Amygdala (tissue), 56 donors: ENCODE measurements around the gene B3GNT3.
A peak's percentile ranks its signal among the peaks of the same experiment; 100 is the strongest.
"Not testable (repeated sequence)": the region's sequence is repeated elsewhere in the genome, so short reads cannot be mapped to it uniquely, and the experiment has no call there.

Experiments
- DNase-seq, 56 donors: peaks; one replicate each; lab custom pipeline; 2025; lab: John Stamatoyannopoulos, UW

The B3GNT3 gene

DNA sequence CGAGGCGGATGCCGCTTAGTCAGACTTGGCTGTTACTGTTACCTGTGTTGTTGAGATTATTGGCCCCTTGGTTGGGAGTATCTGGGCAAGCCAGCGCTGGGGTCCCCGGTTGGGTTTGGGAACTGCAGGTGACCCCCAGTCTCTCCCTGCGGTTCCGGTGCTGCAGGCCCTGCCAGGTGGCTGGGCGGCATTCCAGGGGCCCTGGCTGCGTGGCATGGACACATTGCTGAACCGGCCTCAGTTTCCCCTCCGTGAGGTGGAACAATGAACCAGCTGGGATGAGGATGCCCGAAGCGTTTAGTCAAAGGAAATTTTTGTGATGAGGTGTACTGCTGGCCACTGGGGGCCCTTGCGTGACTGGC, 538 bp downstream of the B3GNT3 start:
- no peak for DNase-seq

DNA sequence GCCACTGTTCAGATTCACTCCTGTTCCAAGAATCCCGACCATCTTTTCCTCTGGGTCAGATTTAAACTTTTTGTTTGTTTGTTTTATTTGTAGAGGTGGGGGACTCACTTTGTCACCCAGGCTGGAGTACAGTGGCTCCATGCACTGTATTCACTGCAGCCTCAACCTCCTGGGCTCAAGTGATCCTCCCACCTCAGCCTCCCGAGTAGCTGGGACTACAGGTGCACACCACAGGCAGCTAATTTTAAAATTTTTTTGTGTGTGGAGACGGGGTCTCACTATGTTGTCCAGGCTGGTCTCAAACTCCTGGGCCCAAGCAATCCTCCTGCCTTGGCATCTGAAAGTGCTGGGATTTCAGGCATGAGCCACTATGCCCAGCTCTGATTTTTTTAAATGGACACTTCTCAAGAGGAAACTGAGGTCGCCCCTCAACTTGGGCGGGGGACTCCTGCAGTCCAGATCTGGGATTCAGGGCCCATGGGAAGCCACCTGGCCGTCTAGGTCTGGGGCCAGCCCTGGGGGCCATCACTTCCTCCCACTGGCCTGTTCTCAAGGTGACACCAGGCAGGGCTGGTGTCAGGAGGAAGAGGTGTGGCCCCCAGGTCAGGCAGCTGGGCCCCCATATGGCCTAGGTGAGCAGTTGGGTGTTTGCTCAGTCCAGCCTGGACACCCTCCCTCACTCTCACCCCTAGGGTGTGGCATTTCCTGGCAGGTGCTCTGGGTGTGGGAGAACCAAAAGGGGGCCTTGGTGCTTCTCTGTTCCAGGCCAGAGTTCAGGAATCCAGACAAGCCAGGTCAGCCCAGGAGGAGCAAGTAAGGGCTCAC, 1.3 kb downstream of the B3GNT3 start:
- DNase-seq = no peak

DNA sequence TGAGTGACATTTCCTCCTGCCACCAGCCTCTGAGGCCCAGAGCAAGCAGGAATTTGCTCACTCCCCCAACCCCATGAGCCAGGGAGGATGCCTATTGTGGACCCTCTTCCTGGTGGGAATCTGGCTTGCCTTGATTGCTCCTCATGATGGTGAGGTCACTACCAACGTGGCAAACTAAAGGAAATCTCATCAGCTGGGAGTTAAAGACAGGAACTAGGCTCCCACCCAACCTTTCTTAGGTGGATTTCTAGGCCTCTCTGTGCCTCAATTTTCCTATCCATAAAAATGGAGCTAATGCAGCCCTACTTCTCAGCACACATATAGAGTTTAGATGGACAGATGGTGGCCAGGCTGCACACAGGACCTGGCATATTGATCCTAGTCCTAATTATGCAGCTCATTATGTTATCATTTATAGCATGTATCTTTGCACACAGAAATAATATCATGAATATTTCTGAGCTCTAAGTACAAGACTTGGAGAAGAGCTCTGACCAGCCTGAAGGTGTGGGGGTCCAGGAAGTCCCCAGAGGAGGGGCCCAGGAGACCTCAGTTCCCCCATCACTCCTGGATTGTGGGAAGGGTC, 2.0 kb downstream of the B3GNT3 start:
- no peak for DNase-seq

DNA sequence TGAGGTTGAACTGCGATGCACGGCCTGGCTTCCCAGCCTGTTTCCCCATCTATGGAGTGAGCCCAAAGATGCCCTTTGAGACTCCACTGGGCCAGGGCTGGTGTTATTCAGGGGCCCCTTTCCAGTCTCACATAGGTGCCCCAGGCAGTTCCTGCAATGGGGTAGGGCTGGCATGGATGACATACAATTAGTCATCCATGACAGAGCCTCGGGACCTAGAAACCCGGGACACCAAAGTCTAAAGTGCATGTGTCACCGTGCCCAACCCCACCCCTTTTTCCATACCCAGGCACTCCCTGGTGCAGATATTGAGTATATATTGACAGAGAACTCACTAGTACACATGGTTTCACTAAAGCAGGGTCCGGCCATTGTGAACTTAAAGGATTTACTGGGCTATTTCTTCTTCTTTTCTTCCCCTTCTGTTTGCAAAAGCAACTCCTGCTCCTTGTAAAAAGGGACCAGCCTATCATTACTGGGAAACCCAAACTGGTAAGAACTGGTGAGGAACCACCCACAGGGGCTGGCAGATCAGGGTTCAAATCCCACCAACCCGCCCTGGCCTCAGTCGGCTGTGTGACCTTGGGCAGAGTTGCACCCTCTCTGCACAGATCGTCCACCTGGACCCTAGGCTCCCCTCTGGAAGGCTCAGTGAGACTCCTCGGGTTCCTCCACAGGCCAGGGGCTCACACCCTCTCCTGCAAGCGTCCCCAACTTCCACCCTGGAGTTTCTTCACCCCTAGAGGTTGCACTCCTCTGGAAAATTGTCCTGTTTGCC, 2.7 kb downstream of the B3GNT3 start:
- DNase-seq = no peak

DNA sequence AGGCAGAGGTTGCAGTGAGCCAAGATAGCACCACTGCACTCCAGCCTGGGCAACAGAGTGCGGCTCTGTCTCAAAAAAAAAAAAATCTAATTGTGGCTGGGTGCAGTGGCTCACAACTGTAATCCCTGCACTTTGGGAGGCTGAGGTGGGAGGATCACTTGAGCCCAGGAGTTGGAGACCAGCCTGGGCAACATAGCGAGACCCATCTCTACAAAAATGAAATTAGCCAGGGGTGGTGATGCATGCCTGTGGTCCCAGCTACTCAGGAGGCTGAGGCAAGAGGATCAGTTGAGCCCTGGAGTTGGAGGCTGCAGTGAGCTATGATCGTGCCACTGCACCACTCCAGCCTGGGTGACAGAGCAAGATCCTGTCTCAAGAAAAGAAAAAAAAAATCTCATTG, 3.7 kb downstream of the B3GNT3 start:
- not testable (repeated sequence) for DNase-seq

DNA sequence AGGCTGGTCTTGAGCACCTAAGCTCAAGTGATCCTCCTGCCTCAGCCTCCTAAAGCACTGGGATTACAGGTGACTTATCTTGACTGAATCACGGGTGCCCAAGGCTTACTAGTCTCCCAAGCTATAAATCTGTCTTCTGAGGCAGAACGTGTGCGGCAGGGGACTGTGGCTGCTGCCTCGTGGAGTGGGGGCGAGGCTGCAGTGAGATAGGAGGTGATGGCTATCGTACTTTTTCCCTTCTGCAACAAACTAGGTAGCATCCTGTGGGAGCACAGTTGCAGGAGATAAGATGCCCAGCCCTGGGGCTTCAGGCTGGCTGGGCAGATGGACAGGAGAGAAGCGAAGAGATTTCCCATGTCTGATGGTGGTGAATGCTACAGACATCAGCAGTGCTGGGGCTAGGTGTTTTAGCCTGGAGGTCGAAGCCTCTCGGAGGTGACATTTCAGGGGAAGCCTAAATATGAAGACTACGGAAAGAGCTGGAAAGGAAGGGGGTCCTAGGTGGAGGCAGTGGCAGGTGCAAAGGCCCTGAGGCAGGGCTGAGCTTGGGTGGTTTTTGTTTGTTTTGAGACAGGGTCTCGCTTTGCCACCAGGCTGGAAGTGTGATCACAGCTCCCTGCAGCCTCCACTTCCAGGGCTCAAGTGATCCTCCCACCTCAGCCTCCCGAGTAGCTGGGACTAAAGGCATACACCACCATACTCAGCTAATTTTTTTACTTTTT, 7.4 kb downstream of the B3GNT3 start:
- no peak for DNase-seq

DNA sequence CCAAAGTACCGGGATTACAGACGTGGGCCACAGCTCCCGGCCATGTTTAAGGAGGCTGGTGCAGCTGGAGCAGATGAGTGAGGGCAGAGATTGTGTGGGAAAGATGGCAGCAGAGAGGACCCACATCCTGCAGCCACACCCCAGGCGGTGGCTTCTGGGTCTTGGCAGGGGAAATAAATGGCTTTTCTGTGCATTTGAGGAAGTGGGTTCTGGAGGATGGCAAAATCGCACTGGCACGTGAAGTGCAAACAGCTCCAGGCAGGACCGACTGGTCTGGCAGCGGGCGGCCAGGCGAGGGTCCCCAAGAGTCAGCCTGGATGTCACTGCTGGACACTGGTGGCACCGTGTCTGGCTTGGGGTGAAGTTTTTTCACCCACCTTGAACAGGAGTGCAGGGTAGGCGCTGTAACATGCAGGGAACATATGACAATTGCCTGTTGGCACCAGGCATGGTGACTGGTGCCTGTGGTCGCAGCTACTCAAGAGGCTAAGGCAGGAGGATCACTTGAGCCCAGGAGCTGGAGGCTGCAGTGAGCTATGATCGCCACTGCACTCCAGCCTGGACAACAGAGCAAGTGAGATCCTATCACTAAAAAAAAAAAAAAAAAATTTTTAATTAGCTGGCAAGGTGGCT, 8.4 kb downstream of the B3GNT3 start:
- DNase-seq = no peak

DNA sequence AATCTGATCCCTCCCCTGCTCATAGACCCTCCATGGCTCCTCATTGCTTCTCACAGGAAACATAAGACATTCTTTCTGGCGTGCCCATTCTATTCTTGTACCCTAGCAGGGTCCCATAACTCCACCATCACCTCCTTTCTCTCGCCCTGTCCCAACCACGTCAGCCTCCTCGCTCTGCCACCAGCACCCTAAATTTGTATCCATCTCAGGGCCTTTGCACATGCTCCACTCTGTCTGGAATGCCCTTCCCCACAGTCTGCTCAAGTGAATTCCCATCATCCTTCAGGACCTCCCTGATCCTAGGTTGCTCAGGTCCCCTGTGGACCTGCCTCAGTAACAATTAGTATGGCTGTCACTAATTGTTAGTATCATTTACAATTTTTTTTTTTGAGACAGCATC, 10.5 kb downstream of the B3GNT3 start:
- DNase-seq = no peak

DNA sequence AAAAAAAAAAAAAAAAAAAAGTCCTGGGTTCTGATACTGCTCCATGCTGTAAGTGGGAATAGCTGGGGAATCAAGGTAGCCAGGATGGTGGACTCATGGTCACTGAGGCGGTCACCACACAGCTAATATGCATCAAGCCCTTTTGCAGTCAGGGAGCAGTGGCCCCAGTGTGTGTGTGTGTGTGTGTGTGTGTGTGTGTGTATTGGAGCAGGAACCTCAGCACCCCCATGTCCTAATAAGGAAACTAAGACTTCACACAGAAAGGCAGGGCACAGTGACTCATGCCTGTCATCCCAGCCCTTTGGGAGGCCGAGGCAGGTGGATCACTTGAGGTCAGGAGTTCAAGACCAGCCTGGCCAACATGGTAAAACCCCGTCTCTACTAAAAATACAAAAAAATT, 12.0 kb downstream of the B3GNT3 start:
- DNase-seq = no peak

DNA sequence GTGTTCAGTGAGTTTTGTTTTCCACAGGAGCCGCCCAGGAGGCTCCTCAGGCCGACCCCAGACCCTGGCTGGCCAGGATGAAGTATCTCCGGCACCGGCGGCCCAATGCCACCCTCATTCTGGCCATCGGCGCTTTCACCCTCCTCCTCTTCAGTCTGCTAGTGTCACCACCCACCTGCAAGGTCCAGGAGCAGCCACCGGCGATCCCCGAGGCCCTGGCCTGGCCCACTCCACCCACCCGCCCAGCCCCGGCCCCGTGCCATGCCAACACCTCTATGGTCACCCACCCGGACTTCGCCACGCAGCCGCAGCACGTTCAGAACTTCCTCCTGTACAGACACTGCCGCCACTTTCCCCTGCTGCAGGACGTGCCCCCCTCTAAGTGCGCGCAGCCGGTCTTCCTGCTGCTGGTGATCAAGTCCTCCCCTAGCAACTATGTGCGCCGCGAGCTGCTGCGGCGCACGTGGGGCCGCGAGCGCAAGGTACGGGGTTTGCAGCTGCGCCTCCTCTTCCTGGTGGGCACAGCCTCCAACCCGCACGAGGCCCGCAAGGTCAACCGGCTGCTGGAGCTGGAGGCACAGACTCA, 12.9 kb downstream of the B3GNT3 start:
- DNase-seq = no peak

DNA sequence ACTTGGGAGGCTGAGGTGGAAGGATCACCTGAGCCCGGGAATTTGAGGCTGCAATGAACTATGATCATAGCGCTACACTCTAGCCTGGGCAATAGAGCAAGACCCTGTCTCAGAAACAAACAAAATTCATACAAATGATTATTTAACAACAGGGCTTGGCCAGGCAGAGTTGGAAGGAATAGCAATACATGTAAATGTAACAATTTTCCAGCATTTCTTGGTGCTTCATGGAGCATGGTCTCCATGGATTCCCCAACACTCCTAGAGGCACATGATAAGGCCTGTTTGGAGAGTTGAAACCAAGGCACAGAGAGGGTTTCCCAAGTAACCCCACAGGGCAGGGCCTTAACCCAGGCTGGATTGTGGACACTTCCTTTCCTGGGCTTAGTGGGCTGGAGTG, 16.2 kb downstream of the B3GNT3 start:
- no peak for DNase-seq

DNA sequence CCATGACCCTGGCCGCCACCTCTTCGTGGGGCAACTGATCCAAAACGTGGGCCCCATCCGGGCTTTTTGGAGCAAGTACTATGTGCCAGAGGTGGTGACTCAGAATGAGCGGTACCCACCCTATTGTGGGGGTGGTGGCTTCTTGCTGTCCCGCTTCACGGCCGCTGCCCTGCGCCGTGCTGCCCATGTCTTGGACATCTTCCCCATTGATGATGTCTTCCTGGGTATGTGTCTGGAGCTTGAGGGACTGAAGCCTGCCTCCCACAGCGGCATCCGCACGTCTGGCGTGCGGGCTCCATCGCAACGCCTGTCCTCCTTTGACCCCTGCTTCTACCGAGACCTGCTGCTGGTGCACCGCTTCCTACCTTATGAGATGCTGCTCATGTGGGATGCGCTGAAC, 16.7 kb downstream of the B3GNT3 start:
- no peak for DNase-seq

DNA sequence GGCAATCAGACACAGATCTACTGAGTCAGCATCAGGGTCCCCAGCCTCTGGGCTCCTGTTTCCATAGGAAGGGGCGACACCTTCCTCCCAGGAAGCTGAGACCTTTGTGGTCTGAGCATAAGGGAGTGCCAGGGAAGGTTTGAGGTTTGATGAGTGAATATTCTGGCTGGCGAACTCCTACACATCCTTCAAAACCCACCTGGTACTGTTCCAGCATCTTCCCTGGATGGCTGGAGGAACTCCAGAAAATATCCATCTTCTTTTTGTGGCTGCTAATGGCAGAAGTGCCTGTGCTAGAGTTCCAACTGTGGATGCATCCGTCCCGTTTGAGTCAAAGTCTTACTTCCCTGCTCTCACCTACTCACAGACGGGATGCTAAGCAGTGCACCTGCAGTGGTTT, 17.2 kb downstream of the B3GNT3 start:
- DNase-seq = no peak

DNA sequence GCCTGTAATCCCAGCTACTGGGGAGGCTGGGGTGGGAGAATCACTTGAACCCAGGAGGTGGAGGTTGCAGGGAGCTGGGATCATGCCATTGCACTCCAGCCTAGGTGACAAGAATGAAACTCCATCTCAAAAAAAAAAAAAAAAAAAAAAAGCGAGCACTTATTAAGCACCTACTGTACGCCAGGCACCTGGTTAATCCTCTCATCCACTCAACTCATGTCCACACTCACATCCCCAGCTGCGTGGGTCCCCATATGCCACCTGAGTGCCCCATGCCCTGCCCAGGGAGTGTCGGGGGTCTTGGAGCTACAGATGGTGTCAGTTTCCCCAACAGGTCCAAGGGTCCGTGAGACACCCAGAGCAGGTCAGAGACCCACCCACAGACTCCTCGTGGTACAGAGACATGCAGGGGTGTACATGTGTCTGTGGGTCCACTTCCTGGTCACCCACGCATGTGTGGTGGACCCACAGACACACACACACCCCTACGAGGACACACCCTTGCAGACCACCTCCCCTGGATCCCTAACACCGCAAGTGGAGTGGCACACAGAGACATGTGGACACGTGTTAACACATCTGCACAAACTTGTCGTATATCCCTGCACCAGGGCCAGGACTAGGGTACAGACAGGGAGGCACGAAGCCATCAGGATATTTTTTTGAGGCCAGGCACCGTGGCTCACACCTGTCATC, 22.9 kb downstream of the B3GNT3 start:
- no peak for DNase-seq

DNA sequence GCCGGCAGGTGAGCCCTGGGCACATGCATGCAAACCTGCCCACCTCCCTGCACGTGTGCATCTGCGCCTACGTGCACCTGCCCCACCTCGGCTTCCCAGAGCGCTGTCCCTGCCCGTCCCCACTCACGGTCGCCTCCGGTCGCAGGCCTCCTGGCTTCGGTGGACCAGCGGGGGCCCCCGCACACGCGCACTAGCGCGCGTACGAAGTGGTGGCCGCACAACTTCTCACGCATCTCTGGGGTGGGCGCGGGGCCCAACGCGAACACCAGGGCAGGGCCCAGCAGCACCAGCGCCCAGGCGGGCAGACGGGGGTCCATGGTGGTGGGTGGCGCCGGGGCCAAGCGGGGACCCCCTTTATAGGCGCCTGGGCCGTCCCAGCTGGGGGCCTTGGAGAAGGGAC, 26.3 kb downstream of the B3GNT3 start, which contains the start of gene INSL3:
INSL3 (minus strand) TSS at position 330 of the 400 bp plus-strand sequence; CDS start at position 317, 13 bp downstream.
- DNase-seq = no peak

DNA sequence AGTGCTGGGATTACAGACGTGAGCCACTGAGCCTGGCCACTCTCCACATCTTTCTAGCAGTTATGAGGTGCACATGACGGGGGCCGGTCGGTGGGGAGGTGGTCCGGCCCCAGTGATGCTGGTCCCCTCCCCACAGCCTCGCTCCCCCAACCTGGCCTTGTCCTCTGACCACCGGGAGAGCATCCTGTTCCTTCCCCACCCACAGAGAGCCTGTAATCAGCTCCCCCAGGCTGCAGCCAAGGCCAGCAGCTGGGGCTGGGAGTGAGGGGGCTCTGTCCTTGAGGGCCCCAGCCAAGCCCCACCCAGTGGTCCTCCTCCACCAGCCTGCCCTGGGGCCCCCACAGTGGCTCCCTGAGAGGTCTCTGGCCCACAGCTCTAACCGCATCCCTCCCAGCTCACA, 29.4 kb downstream of the B3GNT3 start:
- no peak for DNase-seq

DNA sequence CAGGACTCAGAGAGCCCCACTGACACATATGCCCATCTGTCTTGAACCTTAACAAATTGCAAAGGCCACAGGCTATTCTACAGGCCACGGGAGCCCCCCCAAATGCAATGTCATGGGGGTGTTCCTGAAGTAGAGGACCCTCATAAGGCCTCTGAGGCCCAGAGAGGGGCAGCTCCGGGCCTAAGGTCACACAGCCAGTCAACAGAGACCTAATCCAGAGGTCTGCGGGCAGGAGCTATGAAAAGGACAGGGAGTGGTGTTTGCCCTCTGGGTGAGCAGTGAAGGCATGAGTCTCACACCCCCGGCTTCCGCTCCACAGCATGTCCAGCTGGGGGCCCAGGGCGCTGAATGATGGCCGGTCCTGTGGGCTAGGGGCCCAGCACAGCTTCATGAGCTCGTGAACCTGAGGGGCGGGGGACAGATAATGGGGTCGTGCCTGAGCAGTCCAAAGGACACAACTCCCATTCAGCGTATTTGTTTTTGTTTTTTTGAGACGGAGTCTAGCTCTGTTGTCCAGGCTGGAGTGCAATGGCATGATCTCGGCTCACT, 31.6 kb downstream of the B3GNT3 start:
- no peak for DNase-seq

DNA sequence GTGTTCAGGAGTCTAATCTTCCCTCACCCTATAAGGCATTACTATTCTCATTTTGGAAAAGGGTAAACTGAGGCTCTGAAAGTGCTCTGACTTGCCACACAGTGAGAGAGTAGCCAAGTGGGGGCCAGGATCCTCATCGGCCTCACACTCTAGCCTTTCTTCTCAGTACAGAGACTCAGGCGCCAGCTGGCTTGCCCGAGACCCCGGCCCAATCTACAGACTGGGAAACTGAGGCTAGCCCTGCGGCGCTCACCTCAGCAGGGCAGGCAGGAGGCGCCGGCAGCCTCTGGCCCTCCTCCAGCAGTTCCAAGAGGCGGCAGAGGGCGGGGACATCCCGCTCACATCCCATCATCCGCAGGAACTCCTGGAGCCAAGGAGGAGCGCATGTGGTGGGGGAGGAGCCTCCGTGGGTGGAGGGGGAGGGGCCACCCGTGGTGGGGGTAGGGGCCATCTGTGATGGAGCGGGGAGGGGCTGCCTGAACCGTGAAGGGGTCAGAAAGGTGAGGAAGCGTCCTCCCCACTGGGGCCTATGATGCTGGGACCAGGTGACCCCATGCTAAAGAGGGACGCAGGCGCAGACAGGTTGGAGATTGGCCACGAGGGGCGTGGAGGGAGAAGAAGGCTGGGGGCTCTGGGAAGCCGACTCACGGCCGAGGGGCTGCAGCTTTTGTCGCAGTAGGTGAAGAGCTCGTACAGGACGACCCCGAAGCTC, 35.1 kb downstream of the B3GNT3 start:
- DNase-seq = peak in 30 of 56 donors; percentile 2 to 71 (median 27)
